HG02623 (cell line): ENCODE measurements around the gene CCDC88C.

Experiments used
- ATAC-seq: cut with Tn5 transposase; IDR thresholded peaks from one replicate; pipeline ENCODE4 v1.9.1; 2021; ENCODE audit warnings: moderate library complexity; ENCODE audit not compliant: unreplicated experiment

The CCDC88C gene

GRCh38 chr14:91310606-91311283, 106.9 kb downstream of the CCDC88C start:
- ATAC-seq, result no peak

GRCh38 chr14:91309756-91310280, 107.8 kb downstream of the CCDC88C start:
- no peak for ATAC-seq

- ATAC-seq, result no peak
Measured at GRCh38 chr14:91308337-91308736, 109.3 kb downstream of the CCDC88C start.

- ATAC-seq, result no peak
Measured at GRCh38 chr14:91307652-91308051, 110.0 kb downstream of the CCDC88C start.

- no peak for ATAC-seq
Measured at GRCh38 chr14:91307046-91307445, 110.6 kb downstream of the CCDC88C start.

- no peak for ATAC-seq
Measured at GRCh38 chr14:91306547-91306946, 111.1 kb downstream of the CCDC88C start.

- no peak for ATAC-seq
Measured at GRCh38 chr14:91305650-91306431, 111.8 kb downstream of the CCDC88C start.

- ATAC-seq, result no peak
Measured at GRCh38 chr14:91303924-91304229, 113.7 kb downstream of the CCDC88C start.

GRCh38 chr14:91303091-91303923, 114.3 kb downstream of the CCDC88C start:
- ATAC-seq, result peak; percentile 59

GRCh38 chr14:91302391-91302790, 115.2 kb downstream of the CCDC88C start:
- peak; percentile 38 for ATAC-seq

GRCh38 chr14:91300957-91301356, 116.7 kb downstream of the CCDC88C start:
- no peak for ATAC-seq

- ATAC-seq, result no peak
Measured at GRCh38 chr14:91300283-91300895, 117.2 kb downstream of the CCDC88C start.

GRCh38 chr14:91299121-91300115, 118.2 kb downstream of the CCDC88C start:
- no peak for ATAC-seq

- ATAC-seq, result no peak
Measured at GRCh38 chr14:91298576-91298975, 119.0 kb downstream of the CCDC88C start.

- ATAC-seq, result no peak
Measured at GRCh38 chr14:91297081-91297711, 120.4 kb downstream of the CCDC88C start.

GRCh38 chr14:91295851-91296796, 121.5 kb downstream of the CCDC88C start:
- ATAC-seq, result no peak

- ATAC-seq, result no peak
Measured at GRCh38 chr14:91295276-91295845, 122.3 kb downstream of the CCDC88C start.

GRCh38 chr14:91294153-91294552, 123.5 kb downstream of the CCDC88C start:
- no peak for ATAC-seq
